H1 (cell line): ENCODE data around the gene BPIFB2. TPM values are rescaled to one million over a fixed set of nuclear protein-coding genes. Genes with fewer than 3 reads are reported as not detected.

ENCODE experiments used
- CTCF ChIA-PET: fragments of 300-600 bp; sonication (Branson Sonifier 250); formaldehyde crosslinking; loops from one replicate; lab custom pipeline; 2021; ENCODE audit not compliant: partially characterized antibody; lab: Charles Lee
- POLR2A ChIA-PET: fragments of 300-600 bp; sonication (Branson Sonifier 250); formaldehyde crosslinking; loops from one replicate; lab custom pipeline; 2021; ENCODE audit warnings: inconsistent platforms; ENCODE audit not compliant: partially characterized antibody; lab: Charles Lee
- DNase-seq, 2 experiments: peaks; one replicate each; pipeline versions ENCODE4 v3.0.0 to v3.0.0-alpha.2; 2010 to 2022; ENCODE audit warnings: low spot score in 2 of 2, low read depth in 1 of 2, mixed read lengths in 1 of 2
- FAIRE-seq: peaks from 2 replicates; lab custom pipeline; 2011; peaks lifted over from hg19 to GRCh38; lab: Jason Lieb, UNC
- H2AFZ ChIP-seq: 2 replicates; pipeline ENCODE4 v1.8.1; 2012; ENCODE audit warnings: low read length, inconsistent platforms
- H2AK5ac ChIP-seq: 2 replicates; pipeline ENCODE4 v1.6.1; 2013; ENCODE audit warnings: low read depth, low read length
- H2BK120ac ChIP-seq: replicated peaks from 2 replicates; pipeline ENCODE3; 2013; ENCODE audit warnings: low read depth, low read length, inconsistent platforms
- H2BK12ac ChIP-seq: 2 replicates; pipeline ENCODE4 v1.6.1; 2013; ENCODE audit warnings: low read depth, low read length
- H2BK15ac ChIP-seq: 2 replicates; pipeline ENCODE4 v1.6.1; 2013; ENCODE audit warnings: low read length
- H2BK20ac ChIP-seq: 2 replicates; pipeline ENCODE4 v1.6.1; 2013; ENCODE audit warnings: low read length
- H2BK5ac ChIP-seq: 2 replicates; pipeline ENCODE4 v1.6.1; 2013; ENCODE audit warnings: low read depth, low read length
- H3K14ac ChIP-seq: 2 replicates; pipeline ENCODE4 v1.6.1; 2013; ENCODE audit warnings: inconsistent platforms; ENCODE audit not compliant: insufficient read length
- H3K18ac ChIP-seq: 2 replicates; pipeline ENCODE4 v1.6.1; 2013; ENCODE audit warnings: low read length; ENCODE audit errors: extremely low read depth
- H3K23ac ChIP-seq: 2 replicates; pipeline ENCODE4 v1.6.1; 2013; ENCODE audit warnings: inconsistent platforms; ENCODE audit not compliant: insufficient read length
- H3K23me2 ChIP-seq: 2 replicates; pipeline ENCODE4 v1.6.1; 2013; ENCODE audit warnings: low read depth, low read length
- H3K27ac ChIP-seq: 2 replicates; pipeline ENCODE4 v1.6.1; 2011; ENCODE audit warnings: low read depth, low read length, inconsistent platforms
- H3K27me3 ChIP-seq, 4 experiments: replicated peaks in 1 of 4; 1 replicate in 1 of 4; 2 replicates in 3 of 4; pipeline versions ENCODE4 v1.6.1 to v1.8.1; 2011 to 2013; ENCODE audit warnings: low read length in 3 of 4, mild to moderate bottlenecking in 3 of 4, inconsistent platforms in 2 of 4, mixed read lengths in 2 of 4, moderate library complexity in 1 of 4; ENCODE audit not compliant: control insufficient read depth in 3 of 4, insufficient read depth in 3 of 4; ENCODE audit errors: extremely low read depth in 1 of 4
- H3K36me3 ChIP-seq, 4 experiments: 2 replicates each; pipeline versions ENCODE4 v1.6.1 to v1.8.1; 2011 to 2013; ENCODE audit warnings: mild to moderate bottlenecking in 4 of 4, low read length in 3 of 4, moderate library complexity in 2 of 4, control low read depth in 1 of 4, inconsistent platforms in 1 of 4; ENCODE audit not compliant: insufficient read depth in 4 of 4, control insufficient read depth in 2 of 4
- H3K4ac ChIP-seq: replicated peaks from 2 replicates; pipeline ENCODE3; 2013; ENCODE audit warnings: low read length, low read depth, mixed read lengths, inconsistent platforms; ENCODE audit not compliant: insufficient read length
- H3K4me1 ChIP-seq, 4 experiments: replicated peaks in 1 of 4; 1 replicate in 1 of 4; 2 replicates in 3 of 4; pipeline versions ENCODE4 v1.6.1 to v1.8.1; 2011 to 2013; ENCODE audit warnings: low read length in 3 of 4, inconsistent platforms in 2 of 4, mixed read lengths in 1 of 4; ENCODE audit not compliant: insufficient read depth in 4 of 4, control insufficient read depth in 3 of 4
- H3K4me2 ChIP-seq, 2 experiments: 2 replicates each; pipeline versions ENCODE4 v1.6.1 to v1.8.1; 2011 to 2013; ENCODE audit warnings: low read depth in 2 of 2, low read length in 2 of 2, control low read depth in 1 of 2, inconsistent platforms in 1 of 2, mild to moderate bottlenecking in 1 of 2; ENCODE audit not compliant: insufficient read depth in 1 of 2
- H3K4me3 ChIP-seq, 4 experiments: fragments of 200-600, 300-600 bp in 1 of 4; sonication (generic), shearing (Covaris generic), sonication (Bioruptor Twin) in 1 of 4; 2 replicates each; pipeline versions ENCODE4 v1.5.1 to v1.8.1; 2011 to 2016; ENCODE audit warnings: low read length in 4 of 4, low read depth in 3 of 4, control low read depth in 2 of 4, inconsistent platforms in 2 of 4, mild to moderate bottlenecking in 2 of 4, mixed read lengths in 1 of 4, moderate library complexity in 1 of 4; ENCODE audit not compliant: insufficient read depth in 2 of 4; ENCODE audit errors: extremely low read depth in 1 of 4
- H3K56ac ChIP-seq: replicated peaks from 2 replicates; pipeline ENCODE3; 2013; ENCODE audit warnings: low read depth, mild to moderate bottlenecking, mixed read lengths, low read length, inconsistent platforms; ENCODE audit not compliant: insufficient read length
- H3K79me1 ChIP-seq: 2 replicates; pipeline ENCODE4 v1.6.1; 2013; ENCODE audit warnings: low read depth, low read length, control low read depth
- H3K79me2 ChIP-seq, 2 experiments: 2 replicates each; pipeline versions ENCODE4 v1.6.1 to v1.8.1; 2012 to 2013; ENCODE audit warnings: low read length in 2 of 2, mild to moderate bottlenecking in 2 of 2, inconsistent platforms in 1 of 2; ENCODE audit not compliant: insufficient read depth in 2 of 2, control insufficient read depth in 1 of 2
- H3K9ac ChIP-seq, 4 experiments: replicated peaks in 1 of 4; 1 replicate in 1 of 4; 2 replicates in 3 of 4; pipeline versions ENCODE4 v1.6.1 to v1.8.1; 2011 to 2013; ENCODE audit warnings: low read depth in 3 of 4, low read length in 3 of 4, control low read depth in 2 of 4, mild to moderate bottlenecking in 2 of 4, moderate library complexity in 2 of 4, inconsistent platforms in 1 of 4; ENCODE audit errors: extremely low read depth in 1 of 4
- H3K9me3 ChIP-seq, 2 experiments: 2 replicates each; pipeline versions ENCODE4 v1.6.1 to v1.8.1; 2012 to 2013; ENCODE audit warnings: mild to moderate bottlenecking in 2 of 2, moderate library complexity in 2 of 2, control low read depth in 1 of 2, inconsistent platforms in 1 of 2, low read depth in 1 of 2, low read length in 1 of 2, mixed read lengths in 1 of 2; ENCODE audit not compliant: insufficient read depth in 2 of 2
- H4K20me1 ChIP-seq, 2 experiments: replicated peaks in 1 of 2; 2 replicates each; pipeline versions ENCODE3 to v1.8.1; 2011 to 2013; ENCODE audit warnings: inconsistent platforms in 2 of 2, low read length in 2 of 2, mild to moderate bottlenecking in 1 of 2; ENCODE audit not compliant: insufficient read depth in 2 of 2, control insufficient read depth in 1 of 2
- H4K5ac ChIP-seq: 2 replicates; pipeline ENCODE4 v1.6.1; 2013; ENCODE audit warnings: low read length, low read depth, mixed read lengths, inconsistent platforms; ENCODE audit not compliant: insufficient read length
- H4K8ac ChIP-seq: 2 replicates; pipeline ENCODE4 v1.8.0; 2013; ENCODE audit warnings: mild to moderate bottlenecking, moderate library complexity, low read length, inconsistent platforms; ENCODE audit not compliant: insufficient read depth; ENCODE audit errors: extremely low read depth
- H4K91ac ChIP-seq: replicated peaks from 2 replicates; pipeline ENCODE3; 2013; ENCODE audit warnings: low read length, mixed read lengths, inconsistent platforms; ENCODE audit not compliant: insufficient read length
- GABPA ChIP-seq: IDR thresholded peaks from 2 replicates; pipeline ENCODE4 v1.6.1; 2011; ENCODE audit warnings: mild to moderate bottlenecking, low read length, moderate library complexity, borderline replicate concordance; ENCODE audit not compliant: insufficient read depth
- WGBS, 2 experiments: shearing (Covaris generic) in 1 of 2; methylation state at CpG; one replicate each; pipeline versions ENCODE4 v1.1.6 to v1.1.7; 2013 to 2015; ENCODE audit warnings: low lambda C conversion rate in 2 of 2, mixed read lengths in 2 of 2, inconsistent platforms in 1 of 2, low coverage in 1 of 2, missing lambda C conversion rate in 1 of 2; ENCODE audit not compliant: insufficient replicate concordance in 2 of 2, insufficient coverage in 1 of 2, insufficient read length in 1 of 2; ENCODE audit errors: extremely low coverage in 1 of 2, missing lambda C conversion rate in 1 of 2; 5-methylcytosine and 5-hydroxymethylcytosine counted together
- polyA plus RNA-seq, 7 experiments: library from polyadenylated mRNA; depleted of rRNA in 3 of 7; stranded (reverse) in 5 of 7; unstranded in 2 of 7; fragments of >200 nt in 5 of 7; fragments of 200-250 nt in 2 of 7; gene quantifications; 1 replicate in 5 of 7; 2 replicates in 1 of 7; 4 replicates in 1 of 7; pipeline versions ENCODE4 v1.2.1 to v1.2.3, GENCODE V29; 2011 to 2013; ENCODE audit warnings: missing spikeins in 2 of 7, mixed read lengths in 2 of 7
- total RNA-seq: library from RNA; stranded (reverse); fragmentation: NEBNext Ultra II Directional; extraction: Animal tissue kit (Norgen Biotek cat#: 25700); gene quantifications from 2 replicates; pipeline ENCODE4 v1.2.1, GENCODE V29; 2021

BPIFB2 gene
- total and polyA plus RNA-seq, 2 of the 8 experiments (the other 6 are each of a cell fraction or from before 2014, with no cell fraction given) = not detected

DNA sequence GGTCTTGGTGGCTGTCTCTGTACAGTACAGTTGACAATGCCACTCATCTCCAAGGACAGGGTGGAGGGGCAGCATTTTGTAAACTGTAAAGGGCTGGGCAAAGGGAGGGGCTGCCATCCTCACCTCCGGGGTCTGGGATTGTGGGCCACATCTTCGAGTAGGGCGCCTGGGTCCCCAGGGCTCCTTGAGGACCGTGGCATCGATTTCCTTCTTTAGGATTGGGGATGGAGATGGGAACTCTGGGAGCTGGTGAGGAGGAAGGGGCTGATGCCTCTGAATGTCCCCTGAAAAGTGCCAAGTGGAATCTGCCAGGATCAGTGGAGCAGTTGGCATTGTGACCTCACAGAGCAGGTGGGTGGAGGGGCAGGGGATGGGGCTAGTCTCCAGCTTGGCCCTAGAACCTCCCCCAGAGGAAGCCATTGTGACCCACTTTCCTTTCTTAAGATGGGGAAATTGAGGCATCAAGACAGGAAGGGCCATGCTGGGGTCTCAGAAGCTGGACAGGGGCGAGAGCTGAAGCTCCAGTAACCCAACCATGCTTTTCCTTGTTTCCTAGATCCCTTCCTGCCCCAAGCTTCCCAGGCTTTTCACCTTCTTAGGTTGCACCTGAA lies 3.3 kb upstream of the BPIFB2 start, which contains the start of gene SUN5:
SUN5 (minus strand) TSS at position 293 of the 611 bp plus-strand sequence; CDS start at position 200, 93 bp downstream.
- no peaks in the 10 kb centered on the region for H4K20me1 ChIP-seq
- no peak within 1 kb of the TSS for H3K56ac ChIP-seq
- H4K8ac ChIP-seq = no peak within 1 kb of the TSS
- H2BK20ac ChIP-seq = no peak within 1 kb of the TSS
- no peaks in the 10 kb centered on the region for H3K27me3 ChIP-seq
- H2BK15ac ChIP-seq = no peak within 1 kb of the TSS
- FAIRE-seq = no peak
- no peak within 1 kb of the TSS for H2BK5ac ChIP-seq
- no peak within 1 kb of the TSS for H2BK120ac ChIP-seq
- H3K9ac ChIP-seq = no peak within 1 kb of the TSS
- no peak within 1 kb of the TSS for H4K91ac ChIP-seq
- H3K79me2 ChIP-seq = no peaks in the 10 kb centered on the region
- H3K18ac ChIP-seq = no peak within 1 kb of the TSS
- no peak within 1 kb of the TSS for H2AFZ ChIP-seq
- H3K4me3 ChIP-seq = no peak within 1 kb of the TSS
- TF ChIP-seq GABPA = no peak
- TF ChIP-seq, all 59 proteins: peak for 0
- POLR2A ChIA-PET = interaction anchor here (0.7 kb wide), 1 partner anchor 20 kb away, joined by 3 read pairs; no protein-coding TSS in a partner anchor
- H2AK5ac ChIP-seq = no peak within 1 kb of the TSS
- H3K23me2 ChIP-seq = no peaks in the 10 kb centered on the region
- no peaks in the 10 kb centered on the region for H3K79me1 ChIP-seq
- H3K14ac ChIP-seq = no peak within 1 kb of the TSS
- no peak within 1 kb of the TSS for H3K4ac ChIP-seq
- no peak within 1 kb of the TSS for H3K23ac ChIP-seq
- no peak for DNase-seq
- H2BK12ac ChIP-seq = peak within 1 kb of the TSS; percentile 68; the same call in 1 of the 2 replicates
- 82% methylated on average over 5 of the region's 6 CpGs; no CpG with 5 or more reads in 1 of the 2 experiments for WGBS, 2 experiments
- H3K36me3 ChIP-seq = no peaks in the 10 kb centered on the region
- H3K4me2 ChIP-seq = no peak within 1 kb of the TSS
- CTCF ChIA-PET = interaction anchor here (0.6 to 9.1 kb wide), 31 partner anchors 10 to 269 kb away, joined by 3 to 86 read pairs (median 5); no protein-coding TSS in a partner anchor
- H3K9me3 ChIP-seq = 0 out of 4 replicates have a peak, but pooled peaks cover 0 to 2% of the 10 kb centered on the region in 2 experiments
- no peaks in the 10 kb centered on the region; a peak in 1 of 7 replicates for H3K4me1 ChIP-seq
- no peak within 1 kb of the TSS for H3K27ac ChIP-seq
- H4K5ac ChIP-seq = no peak within 1 kb of the TSS
